ENCODE results near the gene KRT28. TPM values are rescaled to one million over a fixed set of nuclear protein-coding genes. Genes with fewer than 3 reads are reported as not detected.

Gene KRT28
- total RNA-seq, 6 donors from 2014 or later = not detected

GRCh38 chr17:40825599-40825998, 25.8 kb upstream of the KRT28 start:
- Histone ChIP-seq H3K27me3 (no peaks in the 10 kb centered on the region), H3K4me3 (no peak overlapping the region), H3K4me1 (no peaks in the 10 kb centered on the region), H3K36me3 (peaks cover 0 to 4% (median 0%) of the 10 kb centered on the region in 4 donors), H3K27ac (no peak overlapping the region), H3K9me3 (no peaks in the 10 kb centered on the region)
- WGBS, 2 donors = 87% methylated on average over 2 of the region's 2 CpGs
- no peak for DNase-seq
- ATAC-seq (ENCODE audit: low FRiP score in 2 of 2) = no peak
- TF ChIP-seq EP300 (IDR thresholded peaks at IDR 0.05) (no peak), CTCF (IDR thresholded peaks at IDR 0.05) (no peak), POLR2A (IDR thresholded peaks at IDR 0.05) (no peak), POLR2AphosphoS5 (IDR thresholded peaks at IDR 0.05) (no peak)

- Histone ChIP-seq H3K4me3 (no peak overlapping the region), H3K4me1 (peaks cover 0 to 7% (median 4%) of the 10 kb centered on the region in 4 donors), H3K9me3 (no peaks in the 10 kb centered on the region), H3K27me3 (no peaks in the 10 kb centered on the region), H3K27ac (no peak overlapping the region), H3K36me3 (peaks cover 0 to 4% (median 0%) of the 10 kb centered on the region in 4 donors)
- ATAC-seq (ENCODE audit: low FRiP score in 2 of 2) (no peak), DNase-seq (no peak)
- TF ChIP-seq CTCF (IDR thresholded peaks at IDR 0.05) = no peak
- TF ChIP-seq POLR2A (IDR thresholded peaks at IDR 0.05) = no peak
- TF ChIP-seq EP300 (IDR thresholded peaks at IDR 0.05) = no peak
- no peak for TF ChIP-seq POLR2AphosphoS5 (IDR thresholded peaks at IDR 0.05)
- 88 to 100% methylated on average over 1 of the region's 1 CpG for WGBS, 2 donors
These were observed 24.5 kb upstream of the KRT28 start for GRCh38 chr17:40824015-40824832.

- ATAC-seq (ENCODE audit: low FRiP score in 2 of 2) (no peak), DNase-seq (no peak)
- 91 to 92% methylated on average over 7 of the region's 7 CpGs for WGBS, 2 donors
- Histone ChIP-seq H3K27me3 (no peaks in the 10 kb centered on the region), H3K27ac (no peak within 1 kb of the TSS), H3K4me3 (no peak within 1 kb of the TSS), H3K9me3 (no peaks in the 10 kb centered on the region), H3K36me3 (peaks cover 0 to 9% (median under 1%) of the 10 kb centered on the region in 4 donors), H3K4me1 (peaks cover 3 to 15% (median 9%) of the 10 kb centered on the region in 4 donors)
- TF ChIP-seq EP300 (IDR thresholded peaks at IDR 0.05) = no peak
- no peak for TF ChIP-seq CTCF (IDR thresholded peaks at IDR 0.05)
- no peak for TF ChIP-seq POLR2AphosphoS5 (IDR thresholded peaks at IDR 0.05)
- no peak for TF ChIP-seq POLR2A (IDR thresholded peaks at IDR 0.05)
These were observed 22.5 kb upstream of the KRT28 start, which contains the start of gene KRT10 for GRCh38 chr17:40822132-40822812. Gene KRT10 (minus strand): TSS chr17:40822614. CDS start chr17:40822585, 29 bp downstream.

- Histone ChIP-seq H3K9me3 (no peaks in the 10 kb centered on the region), H3K4me3 (no peak overlapping the region), H3K36me3 (peaks cover 0 to 14% (median 2%) of the 10 kb centered on the region in 4 donors), H3K4me1 (peaks cover 3 to 15% (median 9%) of the 10 kb centered on the region in 4 donors), H3K27me3 (no peaks in the 10 kb centered on the region), H3K27ac (no peak overlapping the region)
- no peak for DNase-seq
- no peak for TF ChIP-seq POLR2AphosphoS5 (IDR thresholded peaks at IDR 0.05)
- no peak for TF ChIP-seq CTCF (IDR thresholded peaks at IDR 0.05)
- no peak for TF ChIP-seq EP300 (IDR thresholded peaks at IDR 0.05)
- no peak for TF ChIP-seq POLR2A (IDR thresholded peaks at IDR 0.05)
- no peak for ATAC-seq (ENCODE audit: low FRiP score in 2 of 2)
These were observed 21.8 kb upstream of the KRT28 start for GRCh38 chr17:40821536-40821935.
